ENCODE measurements around the gene MYO1E.
A peak's percentile ranks its signal among the peaks of the same experiment; 100 is the strongest.

The MYO1E gene

DNA sequence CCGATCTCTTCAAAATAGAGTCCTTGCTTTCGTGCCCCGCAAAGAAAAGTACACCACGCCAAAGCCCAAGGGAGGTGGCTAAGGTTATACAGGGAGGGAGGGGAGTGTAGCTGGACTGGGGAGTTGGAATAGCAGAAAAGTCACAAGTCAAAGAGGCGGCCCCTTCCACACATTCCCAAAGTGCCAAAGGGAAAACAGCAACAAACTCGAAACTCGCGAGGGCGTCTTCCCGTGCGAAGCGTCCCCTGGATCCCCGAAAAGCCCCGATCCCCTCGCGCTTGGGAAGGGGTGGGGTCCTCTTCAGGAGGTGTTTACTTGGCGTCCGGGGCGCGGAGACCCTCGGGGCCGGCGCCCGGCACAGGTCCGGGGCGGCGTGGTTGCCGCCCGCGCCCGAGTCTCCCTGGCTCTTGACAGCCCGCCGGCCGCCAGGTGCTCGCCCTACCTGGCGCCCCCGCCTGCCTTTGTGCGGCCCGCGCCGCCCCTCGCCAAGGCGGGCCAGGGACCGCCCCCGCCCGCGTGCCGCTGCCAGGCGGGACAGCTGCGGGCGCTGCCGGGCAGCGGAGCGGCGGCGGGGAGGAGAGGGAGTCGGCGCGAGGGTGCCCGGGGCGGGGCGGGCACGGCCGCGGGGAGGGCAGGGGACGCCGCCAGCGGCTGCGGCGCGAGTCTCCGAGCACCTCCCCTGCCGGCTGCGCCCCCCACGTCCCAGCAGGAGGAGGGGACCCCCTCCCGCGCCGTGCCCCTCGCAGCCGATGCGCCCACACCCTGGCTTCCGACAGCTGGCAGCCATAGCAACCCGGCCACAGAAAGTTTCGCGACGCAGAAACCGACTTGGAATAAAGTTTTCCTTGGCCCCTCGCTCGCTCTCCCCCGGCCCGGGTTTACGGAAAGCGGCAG, 966 bp downstream of the MYO1E start:
- peak overlapping the region; percentile 97 for H3K27ac ChIP-seq (ENCODE audit: low read depth, low read length)
- no peaks in the 10 kb centered on the region for H3K9me3 ChIP-seq (ENCODE audit: control insufficient read depth in 1 of 2, low read length in 2 of 2)
- H3K4me1 ChIP-seq (ENCODE audit: control insufficient read depth in 1 of 2, insufficient read depth in 2 of 2, low read length in 2 of 2), result peaks cover 10 to 22% of the 10 kb centered on the region in 2 donors
- H3K36me3 ChIP-seq (ENCODE audit: control insufficient read depth in 1 of 2, insufficient read depth in 2 of 2, low read length in 2 of 2), result no peaks in the 10 kb centered on the region
- no peaks in the 10 kb centered on the region for H3K27me3 ChIP-seq (ENCODE audit: control insufficient read depth in 1 of 2, insufficient read depth in 2 of 2, low read length in 2 of 2)
- H3K9ac ChIP-seq (ENCODE audit: low read depth in 1 of 2, low read length in 2 of 2), result peak overlapping the region; percentile 80 to 92
- peak overlapping the region; percentile 86 to 87 for H3K4me3 ChIP-seq (ENCODE audit: low read depth in 1 of 2, low read length in 2 of 2)

DNA sequence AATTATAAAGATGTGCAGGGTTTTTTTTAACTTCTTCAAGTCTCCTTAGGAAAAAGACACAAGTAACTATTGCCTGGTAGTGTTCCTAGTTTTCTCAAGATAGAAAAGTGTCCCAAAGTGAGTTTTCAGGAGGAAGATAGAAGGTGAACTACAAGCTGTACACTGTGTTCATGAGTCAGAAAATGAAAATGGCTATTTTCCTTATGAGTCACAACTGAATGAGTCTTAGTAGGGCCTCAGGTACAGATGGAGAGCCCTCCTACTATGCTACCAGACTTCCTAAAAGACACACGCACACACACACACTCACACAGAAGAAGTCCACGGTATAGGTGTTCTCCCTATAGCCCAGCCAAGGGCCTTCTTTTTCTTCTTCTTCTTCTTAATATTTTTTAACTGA, 3.1 kb downstream of the MYO1E start:
- Histone ChIP-seq H3K36me3 (ENCODE audit: control insufficient read depth in 1 of 2, insufficient read depth in 2 of 2, low read length in 2 of 2) (no peaks in the 10 kb centered on the region), H3K27ac (ENCODE audit: low read depth, low read length) (no peak overlapping the region), H3K9me3 (ENCODE audit: control insufficient read depth in 1 of 2, low read length in 2 of 2) (no peaks in the 10 kb centered on the region), H3K27me3 (ENCODE audit: control insufficient read depth in 1 of 2, insufficient read depth in 2 of 2, low read length in 2 of 2) (no peaks in the 10 kb centered on the region), H3K9ac (ENCODE audit: low read depth in 1 of 2, low read length in 2 of 2) (no peak overlapping the region), H3K4me3 (ENCODE audit: low read depth in 1 of 2, low read length in 2 of 2) (no peak overlapping the region), H3K4me1 (ENCODE audit: control insufficient read depth in 1 of 2, insufficient read depth in 2 of 2, low read length in 2 of 2) (peaks cover 6 to 26% of the 10 kb centered on the region in 2 donors)

DNA sequence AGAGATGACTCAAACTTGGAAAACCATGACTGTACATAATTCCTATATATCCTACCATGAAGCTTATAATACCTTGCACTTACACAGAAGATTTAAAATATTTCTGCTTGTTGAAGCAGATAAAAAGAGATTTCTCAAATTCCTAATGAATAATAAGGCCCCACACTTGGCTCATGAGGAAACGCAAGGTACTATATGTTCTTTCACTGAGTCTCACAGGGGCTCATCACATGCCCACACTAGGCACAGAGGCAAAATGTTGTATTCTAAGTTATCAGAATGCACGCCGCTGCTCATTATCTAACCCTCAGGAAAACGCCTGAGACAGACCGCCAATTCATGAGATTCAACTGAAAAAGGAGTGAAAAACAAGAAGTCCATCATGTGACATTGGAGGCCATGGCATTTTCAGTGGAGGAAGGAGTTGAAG, 5.6 kb downstream of the MYO1E start:
- H3K27me3 ChIP-seq (ENCODE audit: control insufficient read depth in 1 of 2, insufficient read depth in 2 of 2, low read length in 2 of 2), result no peaks in the 10 kb centered on the region
- no peak overlapping the region for H3K4me3 ChIP-seq (ENCODE audit: low read depth in 1 of 2, low read length in 2 of 2)
- no peaks in the 10 kb centered on the region for H3K9me3 ChIP-seq (ENCODE audit: control insufficient read depth in 1 of 2, low read length in 2 of 2)
- H3K4me1 ChIP-seq (ENCODE audit: control insufficient read depth in 1 of 2, insufficient read depth in 2 of 2, low read length in 2 of 2), result peaks cover 5 to 26% of the 10 kb centered on the region in 2 donors
- no peak overlapping the region for H3K27ac ChIP-seq (ENCODE audit: low read depth, low read length)
- no peak overlapping the region for H3K9ac ChIP-seq (ENCODE audit: low read depth in 1 of 2, low read length in 2 of 2)
- no peaks in the 10 kb centered on the region for H3K36me3 ChIP-seq (ENCODE audit: control insufficient read depth in 1 of 2, insufficient read depth in 2 of 2, low read length in 2 of 2)

DNA sequence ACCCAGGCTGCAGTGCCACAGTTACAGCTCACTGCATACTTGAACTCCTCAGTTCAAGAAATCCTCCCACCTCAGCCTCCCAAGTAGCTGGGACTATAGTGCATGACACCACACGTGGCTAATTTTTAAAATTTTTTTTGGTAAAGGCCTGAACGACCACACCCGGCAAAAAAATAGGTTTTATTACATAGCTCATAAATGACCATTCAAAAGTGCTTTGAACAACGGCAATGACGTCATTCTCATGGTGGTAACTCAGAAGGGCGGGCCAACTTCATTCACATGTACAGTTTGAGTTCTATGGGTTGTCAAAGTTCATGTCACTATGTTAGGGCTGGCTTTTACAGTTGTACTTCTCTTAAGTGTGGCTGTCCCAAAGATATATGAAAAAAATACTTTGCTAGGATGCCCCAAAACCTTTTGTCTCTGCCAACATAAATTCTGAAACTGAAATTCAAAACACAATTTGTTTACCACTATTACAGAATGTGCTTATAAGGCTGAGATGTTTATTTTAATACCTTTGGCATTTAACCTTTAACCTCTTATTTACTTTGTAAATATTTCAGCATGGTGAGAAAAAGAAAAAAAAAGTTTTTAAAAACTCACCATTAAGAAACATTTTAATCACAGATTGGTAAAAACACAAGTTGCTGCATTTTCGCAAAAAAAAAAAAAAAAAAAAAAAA, 6.2 kb downstream of the MYO1E start:
- Histone ChIP-seq H3K27me3 (ENCODE audit: control insufficient read depth in 1 of 2, insufficient read depth in 2 of 2, low read length in 2 of 2) (no peaks in the 10 kb centered on the region), H3K9ac (ENCODE audit: low read depth in 1 of 2, low read length in 2 of 2) (no peak overlapping the region), H3K9me3 (ENCODE audit: control insufficient read depth in 1 of 2, low read length in 2 of 2) (no peaks in the 10 kb centered on the region), H3K36me3 (ENCODE audit: control insufficient read depth in 1 of 2, insufficient read depth in 2 of 2, low read length in 2 of 2) (no peaks in the 10 kb centered on the region), H3K4me3 (ENCODE audit: low read depth in 1 of 2, low read length in 2 of 2) (no peak overlapping the region), H3K27ac (ENCODE audit: low read depth, low read length) (no peak overlapping the region), H3K4me1 (ENCODE audit: control insufficient read depth in 1 of 2, insufficient read depth in 2 of 2, low read length in 2 of 2) (peaks cover 5 to 26% of the 10 kb centered on the region in 2 donors)

DNA sequence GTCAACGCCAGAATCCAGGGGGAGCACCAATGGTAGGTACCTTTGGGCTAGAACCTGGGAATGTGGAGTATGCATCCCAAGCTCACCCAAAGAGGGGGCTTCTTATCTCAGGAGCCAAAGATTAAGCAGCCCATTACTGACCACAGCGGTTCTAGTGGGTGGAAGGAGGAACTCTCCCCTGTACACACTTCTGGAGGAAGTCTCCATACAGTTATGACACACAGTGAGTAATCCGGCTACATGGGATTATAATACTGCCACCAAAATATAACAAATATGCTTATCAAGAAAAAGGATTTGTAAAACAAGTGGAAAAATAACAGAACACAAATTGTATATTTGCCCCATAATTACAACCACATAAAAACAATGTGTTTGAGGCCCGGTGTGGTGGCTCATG, 8.4 kb downstream of the MYO1E start:
- H3K9me3 ChIP-seq (ENCODE audit: control insufficient read depth in 1 of 2, low read length in 2 of 2), result no peaks in the 10 kb centered on the region
- H3K4me3 ChIP-seq (ENCODE audit: low read depth in 1 of 2, low read length in 2 of 2), result no peak overlapping the region
- no peak overlapping the region for H3K27ac ChIP-seq (ENCODE audit: low read depth, low read length)
- H3K4me1 ChIP-seq (ENCODE audit: control insufficient read depth in 1 of 2, insufficient read depth in 2 of 2, low read length in 2 of 2), result peaks cover 5 to 13% of the 10 kb centered on the region in 2 donors
- no peaks in the 10 kb centered on the region for H3K27me3 ChIP-seq (ENCODE audit: control insufficient read depth in 1 of 2, insufficient read depth in 2 of 2, low read length in 2 of 2)
- H3K36me3 ChIP-seq (ENCODE audit: control insufficient read depth in 1 of 2, insufficient read depth in 2 of 2, low read length in 2 of 2), result no peaks in the 10 kb centered on the region
- H3K9ac ChIP-seq (ENCODE audit: low read depth in 1 of 2, low read length in 2 of 2), result no peak overlapping the region

DNA sequence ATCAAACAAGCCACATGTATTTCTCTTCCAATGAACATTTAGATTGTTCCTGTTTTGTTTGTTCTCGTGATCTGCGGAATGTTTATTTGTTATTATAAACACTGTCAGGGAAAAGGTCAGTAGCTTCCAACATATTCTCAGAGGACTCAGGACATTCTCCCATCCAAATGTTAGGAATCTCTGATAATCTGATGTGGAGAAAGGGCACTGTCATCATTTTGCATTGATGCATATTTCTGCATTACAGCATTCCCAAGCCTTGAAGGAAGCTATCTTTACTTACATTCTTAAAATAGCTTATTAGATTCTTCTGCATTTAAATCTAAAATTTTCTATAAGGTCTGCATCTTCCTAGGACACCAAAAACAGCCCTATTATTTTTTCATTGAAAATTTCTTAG, 10.3 kb downstream of the MYO1E start:
- no peaks in the 10 kb centered on the region for H3K27me3 ChIP-seq (ENCODE audit: control insufficient read depth in 1 of 2, insufficient read depth in 2 of 2, low read length in 2 of 2)
- H3K4me3 ChIP-seq (ENCODE audit: low read depth in 1 of 2, low read length in 2 of 2), result no peak overlapping the region
- H3K4me1 ChIP-seq (ENCODE audit: control insufficient read depth in 1 of 2, insufficient read depth in 2 of 2, low read length in 2 of 2), result peaks cover 3 to 10% of the 10 kb centered on the region in 2 donors
- H3K36me3 ChIP-seq (ENCODE audit: control insufficient read depth in 1 of 2, insufficient read depth in 2 of 2, low read length in 2 of 2), result no peaks in the 10 kb centered on the region
- H3K9ac ChIP-seq (ENCODE audit: low read depth in 1 of 2, low read length in 2 of 2), result no peak overlapping the region
- no peak overlapping the region for H3K27ac ChIP-seq (ENCODE audit: low read depth, low read length)
- no peaks in the 10 kb centered on the region for H3K9me3 ChIP-seq (ENCODE audit: control insufficient read depth in 1 of 2, low read length in 2 of 2)

DNA sequence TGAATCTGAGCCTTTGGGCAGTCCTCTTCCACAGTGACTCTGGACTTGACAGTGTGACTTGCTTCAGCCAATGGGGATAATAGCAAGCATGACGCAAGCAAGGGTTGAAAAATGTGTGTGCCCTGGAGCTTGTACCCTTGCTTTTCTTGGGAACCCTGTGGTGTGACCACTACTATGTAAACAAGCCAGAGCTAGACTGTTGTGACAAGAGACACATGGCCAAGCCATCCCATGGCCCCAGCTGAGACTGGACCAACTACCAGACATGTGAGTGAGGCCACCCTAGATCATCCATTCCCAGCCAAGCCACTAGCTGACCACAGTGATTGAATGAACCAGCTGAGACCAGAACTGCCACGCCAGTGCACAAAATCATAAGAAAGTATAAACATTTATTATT, 11.8 kb downstream of the MYO1E start:
- H3K27ac ChIP-seq (ENCODE audit: low read depth, low read length), result no peak overlapping the region
- no peaks in the 10 kb centered on the region for H3K9me3 ChIP-seq (ENCODE audit: control insufficient read depth in 1 of 2, low read length in 2 of 2)
- H3K4me1 ChIP-seq (ENCODE audit: control insufficient read depth in 1 of 2, insufficient read depth in 2 of 2, low read length in 2 of 2), result no peaks in the 10 kb centered on the region
- no peak overlapping the region for H3K4me3 ChIP-seq (ENCODE audit: low read depth in 1 of 2, low read length in 2 of 2)
- no peak overlapping the region for H3K9ac ChIP-seq (ENCODE audit: low read depth in 1 of 2, low read length in 2 of 2)
- no peaks in the 10 kb centered on the region for H3K36me3 ChIP-seq (ENCODE audit: control insufficient read depth in 1 of 2, insufficient read depth in 2 of 2, low read length in 2 of 2)
- no peaks in the 10 kb centered on the region for H3K27me3 ChIP-seq (ENCODE audit: control insufficient read depth in 1 of 2, insufficient read depth in 2 of 2, low read length in 2 of 2)

DNA sequence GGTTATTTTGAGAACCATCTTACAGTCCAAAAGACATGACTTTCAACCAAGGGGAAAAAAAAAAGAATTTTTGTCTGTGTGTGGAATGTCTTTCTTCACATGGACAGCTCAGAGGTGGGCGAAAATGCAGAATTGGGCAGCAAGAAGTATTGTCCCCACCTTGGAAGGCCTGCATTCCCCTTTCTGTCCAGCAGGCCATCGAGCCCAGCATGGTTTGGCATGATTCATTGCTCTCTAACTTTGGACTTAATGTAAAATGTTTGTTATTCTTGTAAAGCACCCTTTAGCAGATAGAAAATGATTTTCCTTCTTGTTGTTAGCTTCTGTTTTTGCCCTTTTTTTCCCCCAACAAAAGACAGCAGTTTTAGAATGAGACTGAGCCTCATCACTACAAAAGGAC, 12.4 kb downstream of the MYO1E start:
- H3K27ac ChIP-seq (ENCODE audit: low read depth, low read length), result no peak overlapping the region
- no peaks in the 10 kb centered on the region for H3K4me1 ChIP-seq (ENCODE audit: control insufficient read depth in 1 of 2, insufficient read depth in 2 of 2, low read length in 2 of 2)
- no peaks in the 10 kb centered on the region for H3K36me3 ChIP-seq (ENCODE audit: control insufficient read depth in 1 of 2, insufficient read depth in 2 of 2, low read length in 2 of 2)
- H3K9me3 ChIP-seq (ENCODE audit: control insufficient read depth in 1 of 2, low read length in 2 of 2), result no peaks in the 10 kb centered on the region
- H3K4me3 ChIP-seq (ENCODE audit: low read depth in 1 of 2, low read length in 2 of 2), result no peak overlapping the region
- H3K27me3 ChIP-seq (ENCODE audit: control insufficient read depth in 1 of 2, insufficient read depth in 2 of 2, low read length in 2 of 2), result no peaks in the 10 kb centered on the region
- H3K9ac ChIP-seq (ENCODE audit: low read depth in 1 of 2, low read length in 2 of 2), result no peak overlapping the region

DNA sequence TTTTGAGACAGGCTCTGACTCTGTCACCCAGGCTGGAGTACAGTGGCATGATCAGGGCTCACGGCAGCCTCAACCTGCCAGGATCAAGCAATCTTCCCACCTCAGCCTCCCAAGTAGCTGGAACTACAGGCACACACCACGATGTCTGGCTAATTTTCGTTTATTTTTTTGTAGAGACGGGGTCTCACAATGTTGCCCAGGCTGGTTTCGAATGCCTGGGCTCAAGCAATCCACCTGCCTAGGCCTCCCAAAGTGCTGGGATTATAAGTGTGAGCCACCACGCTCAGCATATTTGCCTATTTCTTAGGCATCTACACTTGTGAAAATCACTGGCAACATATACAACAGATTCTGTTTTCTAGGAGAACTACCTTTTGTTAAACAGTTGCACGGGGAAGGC, 16.9 kb downstream of the MYO1E start:
- Histone ChIP-seq H3K27me3 (ENCODE audit: control insufficient read depth in 1 of 2, insufficient read depth in 2 of 2, low read length in 2 of 2) (no peaks in the 10 kb centered on the region), H3K9ac (ENCODE audit: low read depth in 1 of 2, low read length in 2 of 2) (no peak overlapping the region), H3K4me1 (ENCODE audit: control insufficient read depth in 1 of 2, insufficient read depth in 2 of 2, low read length in 2 of 2) (peaks cover 0 to 3% of the 10 kb centered on the region in 2 donors), H3K36me3 (ENCODE audit: control insufficient read depth in 1 of 2, insufficient read depth in 2 of 2, low read length in 2 of 2) (no peaks in the 10 kb centered on the region), H3K9me3 (ENCODE audit: control insufficient read depth in 1 of 2, low read length in 2 of 2) (no peaks in the 10 kb centered on the region), H3K27ac (ENCODE audit: low read depth, low read length) (no peak overlapping the region), H3K4me3 (ENCODE audit: low read depth in 1 of 2, low read length in 2 of 2) (no peak overlapping the region)

DNA sequence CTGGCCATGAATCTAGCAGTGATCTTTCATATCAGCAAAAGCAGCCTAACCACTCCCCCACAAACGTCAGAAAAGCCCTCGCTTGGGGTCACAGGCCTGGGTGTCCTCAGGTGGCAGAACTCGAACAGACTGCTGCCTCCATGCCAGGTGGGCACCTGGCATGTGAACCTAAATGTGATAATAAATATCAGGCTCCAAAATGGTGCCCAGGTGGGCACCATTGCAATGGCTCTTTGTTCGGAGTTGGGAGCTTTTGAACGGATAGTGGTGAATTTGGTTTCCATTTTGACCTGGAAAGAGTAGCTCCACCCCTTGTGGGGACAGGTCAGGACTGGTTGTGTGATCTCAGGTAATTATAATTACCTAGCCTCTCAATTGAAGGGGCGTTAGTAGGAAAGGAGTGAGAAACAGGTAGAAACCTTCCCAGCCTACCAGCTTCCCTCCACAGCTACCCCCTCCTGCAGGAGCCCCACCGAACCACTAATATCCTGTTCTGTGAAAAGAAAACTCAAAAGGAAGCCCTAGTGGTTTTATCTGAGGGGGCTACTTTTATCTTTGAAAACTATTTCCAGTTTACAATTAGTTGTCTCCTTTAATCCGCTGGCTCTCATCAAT, 18.1 kb downstream of the MYO1E start:
- Histone ChIP-seq H3K27ac (ENCODE audit: low read depth, low read length) (no peak overlapping the region), H3K4me3 (ENCODE audit: low read depth in 1 of 2, low read length in 2 of 2) (no peak overlapping the region), H3K27me3 (ENCODE audit: control insufficient read depth in 1 of 2, insufficient read depth in 2 of 2, low read length in 2 of 2) (no peaks in the 10 kb centered on the region), H3K4me1 (ENCODE audit: control insufficient read depth in 1 of 2, insufficient read depth in 2 of 2, low read length in 2 of 2) (peaks cover 3% of the 10 kb centered on the region in 2 donors), H3K9ac (ENCODE audit: low read depth in 1 of 2, low read length in 2 of 2) (no peak overlapping the region), H3K9me3 (ENCODE audit: control insufficient read depth in 1 of 2, low read length in 2 of 2) (no peaks in the 10 kb centered on the region), H3K36me3 (ENCODE audit: control insufficient read depth in 1 of 2, insufficient read depth in 2 of 2, low read length in 2 of 2) (no peaks in the 10 kb centered on the region)

All from duodenal mucosa (tissue), 2 donors.